Right renal pelvis (tissue), 4 donors: ENCODE data around the gene DLX1. TPM values are rescaled to one million over a fixed set of nuclear protein-coding genes. Genes with fewer than 3 reads are reported as not detected.

Source experiments
- polyA plus RNA-seq, 4 donors: library from polyadenylated mRNA; unstranded; fragments of 120-200 nt; gene quantifications; one replicate each; pipeline ENCODE4 v1.2.1, GENCODE V29; 2013; ENCODE audit not compliant: insufficient read length in 4 of 4

Gene DLX1
- polyA plus RNA-seq, 4 donors, result 0.16 to 0.61 (median 0.17) TPM

Other genes starting within 250 kb of the DLX1 start
- 10 to 100 TPM; 24.5 to 28.2 (median 26.6) TPM for gene SLC25A12, start 191.3 kb upstream of the DLX1 start, polyA plus RNA-seq
- 10 to 100 TPM; 62.7 to 75.4 (median 75.2) TPM for gene HAT1, start 163.0 kb upstream of the DLX1 start, polyA plus RNA-seq
- gene METAP1D, start 85.6 kb upstream of the DLX1 start, polyA plus RNA-seq, result 10 to 100 TPM; 10.6 to 15.8 (median 13.2) TPM
- under 1 TPM; 0.08 to 0.25 (median 0.11) TPM for gene DLX2, start 17.4 kb downstream of the DLX1 start, polyA plus RNA-seq